NCI-H128 (cell line): Measurements from ENCODE around the gene UNC50.
"Not testable (repeated sequence)": the region's sequence is repeated elsewhere in the genome, so short reads cannot be mapped to it uniquely, and the experiment has no call there.

Experiments
- DNase-seq: peaks from one replicate; lab custom pipeline; 2025; ENCODE audit not compliant: unreplicated experiment; lab: John Stamatoyannopoulos, UW

The UNC50 gene

GRCh38 chr2:98608962-98609604 lies 694 bp downstream of the UNC50 start:
- no peak for DNase-seq

GRCh38 chr2:98614024-98614739 lies 5.8 kb downstream of the UNC50 start:
- DNase-seq: no peak

- DNase-seq: no peak
Observed at GRCh38 chr2:98615481-98615880, 7.1 kb downstream of the UNC50 start.

- no peak for DNase-seq
Observed at GRCh38 chr2:98617149-98617548, 8.8 kb downstream of the UNC50 start.

- no peak for DNase-seq
Observed at GRCh38 chr2:98623657-98624056, 15.3 kb downstream of the UNC50 start.

GRCh38 chr2:98632351-98632750 lies 24.0 kb downstream of the UNC50 start:
- no peak for DNase-seq

DNA sequence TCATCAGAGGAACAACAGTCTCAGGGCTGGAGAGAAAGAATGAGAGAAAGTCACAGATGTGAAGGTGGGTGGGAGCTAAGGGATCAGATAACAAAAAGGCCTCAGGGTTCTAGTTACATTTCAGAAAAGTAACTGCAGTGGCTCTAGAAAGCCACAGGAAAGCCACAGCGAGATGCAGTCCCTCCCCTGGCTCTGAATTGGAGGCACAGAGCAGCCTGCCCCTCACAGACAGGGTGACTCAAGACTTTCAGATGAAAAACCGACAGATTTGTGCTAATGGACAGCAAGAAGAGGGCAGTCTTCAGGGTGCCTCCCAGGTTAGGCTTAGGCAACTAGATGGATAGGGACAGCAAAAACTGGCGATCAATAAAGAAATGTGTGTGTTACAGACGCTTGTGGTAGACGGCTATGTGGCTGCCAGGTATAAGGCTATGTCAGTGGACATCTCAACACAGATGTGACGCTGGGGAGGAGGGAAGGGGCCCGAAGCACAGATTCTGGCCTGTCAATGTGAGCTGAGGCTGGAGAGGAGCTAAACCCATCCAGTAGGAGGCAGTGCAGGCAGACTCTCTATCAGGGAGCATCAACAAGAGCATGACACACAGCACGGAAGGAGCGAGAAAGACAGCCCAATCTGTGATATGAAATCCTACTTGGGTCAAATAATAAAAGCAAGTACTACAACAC lies 26.2 kb downstream of the UNC50 start:
- DNase-seq: no peak

- DNase-seq: no peak
Observed at GRCh38 chr2:98637401-98638147, 29.2 kb downstream of the UNC50 start.

- no peak for DNase-seq
Observed at GRCh38 chr2:98643496-98644100, 35.2 kb downstream of the UNC50 start.

DNA sequence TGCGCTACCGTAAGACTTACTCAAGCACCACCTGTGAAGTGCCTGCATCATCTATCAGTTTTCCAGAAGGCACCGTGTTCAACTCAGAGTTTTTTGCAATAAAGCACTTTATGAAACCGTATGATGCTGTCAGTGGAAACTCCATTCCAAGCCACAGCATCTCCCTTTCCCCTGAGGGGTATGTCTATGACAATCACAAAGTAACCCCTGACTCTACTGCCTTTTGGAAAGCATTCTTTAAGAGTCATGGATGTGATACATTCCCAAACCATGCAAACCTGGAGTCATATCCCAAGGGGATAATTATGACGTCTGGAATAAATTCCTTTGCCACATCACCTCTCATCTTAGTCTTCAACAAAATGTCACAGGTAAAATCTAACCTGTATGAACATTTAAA lies 39.2 kb downstream of the UNC50 start:
- DNase-seq: no peak

DNA sequence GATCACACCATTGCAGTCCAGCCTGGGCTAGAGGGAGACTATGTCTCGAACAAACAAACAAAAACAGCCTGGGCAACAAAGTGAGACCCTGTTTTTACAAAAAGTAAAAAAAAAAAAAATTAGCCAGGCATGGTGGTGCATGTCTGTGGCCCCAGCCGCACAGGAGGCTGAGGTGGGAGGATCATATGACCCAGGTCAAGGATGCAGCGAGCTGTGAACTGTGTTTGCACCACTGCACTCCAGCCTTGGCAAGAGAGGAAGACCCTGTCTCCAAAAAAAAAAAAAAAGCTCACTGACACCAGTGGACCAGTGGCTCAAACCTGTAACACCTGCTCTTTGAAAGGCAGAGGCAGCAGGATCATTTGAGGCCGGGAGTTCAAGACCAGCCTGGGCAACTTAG lies 40.1 kb downstream of the UNC50 start:
- no peak for DNase-seq

- peak; percentile 42 for DNase-seq
Observed at GRCh38 chr2:98649135-98649991, 41.0 kb downstream of the UNC50 start.

DNA sequence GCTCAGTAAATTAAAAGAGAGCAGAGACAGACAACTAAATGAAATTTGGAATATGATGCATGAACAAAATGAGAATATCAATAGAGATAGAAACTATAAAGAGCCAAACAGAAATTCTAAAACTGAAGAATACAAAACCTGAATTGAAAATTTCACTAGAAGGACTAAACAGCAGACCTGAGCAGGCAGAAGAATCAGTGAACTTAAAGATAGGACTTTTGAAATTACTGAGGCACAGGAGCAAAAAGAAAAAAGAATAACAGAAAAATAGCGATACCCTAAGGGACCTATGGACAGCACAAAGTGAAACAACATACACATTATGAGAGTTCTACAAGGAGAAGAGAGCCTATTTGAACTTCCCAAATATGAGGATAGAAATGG lies 41.6 kb downstream of the UNC50 start:
- no peak for DNase-seq

DNA sequence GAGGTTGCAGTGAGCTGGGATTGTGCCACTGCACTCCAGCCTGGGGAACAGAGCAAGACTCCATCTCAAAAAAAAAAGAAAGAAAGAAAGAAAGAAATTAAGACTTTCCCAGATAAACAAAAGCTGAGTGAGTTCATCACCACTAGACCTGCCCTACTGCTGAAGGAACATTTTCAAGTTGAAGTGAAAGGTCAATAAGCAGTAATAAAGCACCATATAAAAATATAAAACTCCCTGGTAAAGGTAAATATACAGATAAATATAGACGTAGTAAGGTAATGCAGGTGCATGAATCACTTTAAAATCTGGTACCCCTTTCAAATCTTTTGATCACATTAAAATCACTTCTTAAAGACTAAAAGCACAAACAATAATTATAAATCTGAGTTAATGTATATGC lies 42.6 kb downstream of the UNC50 start:
- no peak for DNase-seq

DNA sequence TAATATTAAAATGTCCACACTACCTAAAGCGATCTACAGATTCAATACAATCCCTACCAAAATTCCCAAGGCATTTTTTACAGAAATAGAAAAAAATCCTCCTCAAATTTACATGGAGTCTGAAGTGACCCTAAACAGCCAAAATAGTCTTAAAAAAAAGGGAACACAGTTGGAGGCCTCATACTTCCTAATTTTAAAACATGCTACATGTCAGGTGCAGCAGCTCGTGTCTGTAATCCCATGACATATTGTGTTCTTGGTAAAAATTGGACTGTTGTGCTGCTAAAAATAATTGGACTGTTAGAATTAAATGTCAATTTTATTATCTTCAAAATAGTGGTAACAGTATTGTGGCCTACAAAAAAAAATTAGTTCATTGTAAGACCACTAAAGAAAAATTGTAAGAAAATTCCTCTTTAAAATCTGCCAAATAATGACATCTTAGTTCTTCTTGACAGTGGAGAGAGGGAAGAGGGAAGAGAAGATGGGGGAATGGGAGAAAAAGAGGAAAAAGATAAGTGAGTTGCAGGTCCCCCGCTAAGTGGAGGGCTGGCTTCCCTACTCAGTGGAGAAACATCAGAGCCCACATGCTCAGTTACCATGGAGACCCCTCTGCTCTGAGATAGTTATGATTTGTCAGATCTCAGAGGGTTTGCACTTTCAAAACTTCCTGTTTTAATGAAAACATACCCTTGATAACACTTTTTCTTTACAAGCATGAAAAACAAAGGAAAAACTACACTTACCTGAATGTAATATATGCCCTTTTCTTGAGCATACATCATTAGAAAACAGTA lies 46.5 kb downstream of the UNC50 start:
- no peak for DNase-seq

DNA sequence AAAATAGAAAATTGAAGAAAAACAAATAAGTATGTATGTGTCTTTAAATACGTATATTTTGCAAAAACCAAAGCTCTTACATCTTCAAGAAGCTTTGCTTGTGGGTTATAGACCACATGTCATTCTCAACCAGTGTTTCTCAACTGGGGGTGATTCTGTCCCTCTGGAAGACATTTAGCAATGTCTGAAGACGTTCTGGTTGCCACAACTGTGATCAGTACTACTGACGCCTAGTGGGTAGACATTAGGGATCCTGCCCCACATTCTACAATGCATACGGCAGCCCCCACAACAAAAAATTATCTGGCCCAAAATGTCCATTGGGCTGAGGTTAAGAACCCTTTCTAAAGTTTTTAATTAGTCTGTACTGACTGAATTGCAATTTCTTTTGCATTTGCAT lies 48.4 kb downstream of the UNC50 start:
- DNase-seq: no peak

- DNase-seq: no peak
Observed at GRCh38 chr2:98658816-98659490, 50.6 kb downstream of the UNC50 start.

- DNase-seq: not testable (repeated sequence)
Observed at GRCh38 chr2:98659491-98659840, 51.1 kb downstream of the UNC50 start.

DNA sequence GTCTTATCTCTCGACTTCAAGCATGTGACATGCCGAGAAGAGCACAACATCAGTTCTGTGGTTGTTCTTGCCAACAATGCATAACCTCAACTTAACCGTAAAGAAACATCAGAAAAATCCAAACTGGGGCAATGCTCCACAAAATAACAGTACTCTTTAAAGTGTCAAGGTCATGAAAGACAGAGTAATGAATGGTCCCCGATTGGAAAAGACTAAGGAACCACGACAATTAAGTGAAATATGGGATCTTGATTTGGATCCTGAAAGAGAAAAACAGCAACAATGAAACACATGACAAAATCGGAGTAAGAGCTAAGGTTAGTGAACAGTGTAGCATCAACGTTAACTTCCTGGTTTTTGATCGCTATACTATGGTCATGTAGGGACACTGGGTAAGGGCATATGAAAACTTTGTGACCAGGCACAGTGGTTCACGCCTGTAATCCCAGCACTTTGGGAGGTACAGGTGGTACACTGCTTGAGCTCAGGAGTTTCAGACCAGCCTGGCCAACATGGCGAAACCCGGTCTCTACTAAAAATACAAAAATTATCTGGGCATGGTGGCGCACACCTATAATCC lies 55.2 kb downstream of the UNC50 start:
- DNase-seq: no peak
